Measurements from ENCODE around the gene SF3B2.
A peak's percentile ranks its signal among the peaks of the same experiment; 100 is the strongest.

The SF3B2 gene

GRCh38 chr11:66050581-66051231 is 1.5 kb upstream of the SF3B2 start:
- no peak overlapping the region for H3K4me3 ChIP-seq (ENCODE audit: control insufficient read depth, low read depth, low read length)
- DNase-seq (ENCODE audit: low read depth), result no peak
- no peak for TF ChIP-seq CTCF (conservative IDR thresholded peaks at IDR 0.05; ENCODE audit: control insufficient read depth, insufficient read depth, low read depth, low read length)

GRCh38 chr11:66051371-66051765 is 796 bp upstream of the SF3B2 start:
- no peak for DNase-seq (ENCODE audit: low read depth)
- TF ChIP-seq CTCF (conservative IDR thresholded peaks at IDR 0.05; ENCODE audit: control insufficient read depth, insufficient read depth, low read depth, low read length), result no peak
- peak overlapping the region; percentile 98 for H3K4me3 ChIP-seq (ENCODE audit: control insufficient read depth, low read depth, low read length)

GRCh38 chr11:66052664-66052982 is 459 bp downstream of the SF3B2 start:
- DNase-seq (ENCODE audit: low read depth), result no peak
- TF ChIP-seq CTCF (conservative IDR thresholded peaks at IDR 0.05; ENCODE audit: control insufficient read depth, insufficient read depth, low read depth, low read length), result no peak
- H3K4me3 ChIP-seq (ENCODE audit: control insufficient read depth, low read depth, low read length), result peak overlapping the region; percentile 98

- no peak for TF ChIP-seq CTCF (conservative IDR thresholded peaks at IDR 0.05; ENCODE audit: control insufficient read depth, insufficient read depth, low read depth, low read length)
- no peak overlapping the region for H3K4me3 ChIP-seq (ENCODE audit: control insufficient read depth, low read depth, low read length)
- DNase-seq (ENCODE audit: low read depth), result no peak
Measured at GRCh38 chr11:66055021-66055420, 2.9 kb downstream of the SF3B2 start.

- no peak for TF ChIP-seq CTCF (conservative IDR thresholded peaks at IDR 0.05; ENCODE audit: control insufficient read depth, insufficient read depth, low read depth, low read length)
- no peak overlapping the region for H3K4me3 ChIP-seq (ENCODE audit: control insufficient read depth, low read depth, low read length)
- no peak for DNase-seq (ENCODE audit: low read depth)
Measured at GRCh38 chr11:66056501-66056900, 4.3 kb downstream of the SF3B2 start.

GRCh38 chr11:66059966-66060680 is 8.0 kb downstream of the SF3B2 start:
- no peak for TF ChIP-seq CTCF (conservative IDR thresholded peaks at IDR 0.05; ENCODE audit: control insufficient read depth, insufficient read depth, low read depth, low read length)
- no peak overlapping the region for H3K4me3 ChIP-seq (ENCODE audit: control insufficient read depth, low read depth, low read length)
- DNase-seq (ENCODE audit: low read depth), result no peak
